ENCODE results near the gene TOMM5. TPM values are rescaled to one million over a fixed set of nuclear protein-coding genes. Genes with fewer than 3 reads are reported as not detected.

The TOMM5 gene
- total RNA-seq, 1 experiment from 2014 or later = 161 TPM

GRCh38 chr9:37636511-37637448 lies 44.4 kb upstream of the TOMM5 start:
- no peaks in the 10 kb centered on the region for H3K9me3 ChIP-seq (ENCODE audit: control insufficient read depth in 1 of 2, insufficient read depth in 1 of 2, low read depth in 1 of 2, low read length in 2 of 2)
- H3K27ac ChIP-seq (ENCODE audit: low read depth, low read length) = no peak overlapping the region
- H3K4me2 ChIP-seq (ENCODE audit: low read length) = no peak overlapping the region
- H2AFZ ChIP-seq (ENCODE audit: low read depth, low read length, poor library complexity, severe bottlenecking) = no peak overlapping the region
- H3K9me2 ChIP-seq (ENCODE audit: insufficient read depth) = no peaks in the 10 kb centered on the region
- BruUV-seq (replicated peaks) = no TSS peak
- no peaks in the 10 kb centered on the region for H4K20me1 ChIP-seq (ENCODE audit: insufficient read depth)
- DNase-seq (ENCODE audit: low read depth, low spot score) (no peak), ATAC-seq (no peak)
- TF ChIP-seq JUND (IDR thresholded peaks at IDR 0.05) (no peak), SRF (IDR thresholded peaks at IDR 0.05; ENCODE audit: low read depth) (no peak), EZH2 (IDR thresholded peaks at IDR 0.05) (no peak), CTCF (IDR thresholded peaks at IDR 0.05 in 2 of 3, conservative IDR thresholded peaks at IDR 0.05 in 1 of 3; ENCODE audit: borderline replicate concordance in 1 of 3, insufficient read depth in 1 of 3, low read depth in 2 of 3, low read length in 2 of 3) (no peak), EZH2phosphoT487 (IDR thresholded peaks at IDR 0.05; ENCODE audit: borderline replicate concordance) (no peak), YY1 (IDR thresholded peaks at IDR 0.05; ENCODE audit: extremely low read depth, insufficient replicate concordance, low read depth, low read length) (no peak), CEBPB (IDR thresholded peaks at IDR 0.05; ENCODE audit: low read depth) (no peak), RAD21 (IDR thresholded peaks at IDR 0.05; ENCODE audit: low read depth) (no peak), POLR2A (IDR thresholded peaks at IDR 0.05; ENCODE audit: borderline replicate concordance, extremely low read depth, insufficient read depth, insufficient read length) (no peak), SIN3A (IDR thresholded peaks at IDR 0.05; ENCODE audit: low read depth) (no peak), ZNF274 (IDR thresholded peaks at IDR 0.05; ENCODE audit: low read depth, low read length) (no peak)
- TF ChIP-seq, protein P1, sequence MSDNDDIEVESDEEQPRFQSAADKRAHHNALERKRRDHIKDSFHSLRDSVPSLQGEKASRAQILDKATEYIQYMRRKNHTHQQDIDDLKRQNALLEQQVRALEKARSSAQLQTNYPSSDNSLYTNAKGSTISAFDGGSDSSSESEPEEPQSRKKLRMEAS (IDR thresholded peaks at IDR 0.05) = no peak
- H3K79me2 ChIP-seq (ENCODE audit: insufficient read depth, low read length) = no peaks in the 10 kb centered on the region
- H3K27me3 ChIP-seq (ENCODE audit: insufficient read depth, low read length) = 0 out of 2 replicates have a peak, but pooled peaks cover 3% of the 10 kb centered on the region
- H3K9ac ChIP-seq (ENCODE audit: low read length) = no peak overlapping the region
- no peaks in the 10 kb centered on the region for H3K4me1 ChIP-seq (ENCODE audit: control insufficient read depth in 1 of 2, insufficient read depth in 2 of 2, low read length in 2 of 2)
- ChIA-PET RAD21 (ENCODE audit: low non-redundant PET in 1 of 2, low total read pairs in 2 of 2, uncharacterized antibody in 2 of 2, unreplicated experiment in 2 of 2) (no interaction called here), CTCF (no interaction called here), POLR2A (no interaction called here)
- no peak overlapping the region for H3K4me3 ChIP-seq (replicated peaks in 1 of 2; ENCODE audit: low read depth in 1 of 2, low read length in 2 of 2)
- intact Hi-C loops (cut with micrococcal nuclease) = no loop called here
- no peaks in the 10 kb centered on the region for H3K36me3 ChIP-seq (ENCODE audit: control insufficient read depth in 1 of 2, insufficient read depth in 2 of 2, low read length in 2 of 2)
